ENCODE data around the gene SETD1A.

DNA sequence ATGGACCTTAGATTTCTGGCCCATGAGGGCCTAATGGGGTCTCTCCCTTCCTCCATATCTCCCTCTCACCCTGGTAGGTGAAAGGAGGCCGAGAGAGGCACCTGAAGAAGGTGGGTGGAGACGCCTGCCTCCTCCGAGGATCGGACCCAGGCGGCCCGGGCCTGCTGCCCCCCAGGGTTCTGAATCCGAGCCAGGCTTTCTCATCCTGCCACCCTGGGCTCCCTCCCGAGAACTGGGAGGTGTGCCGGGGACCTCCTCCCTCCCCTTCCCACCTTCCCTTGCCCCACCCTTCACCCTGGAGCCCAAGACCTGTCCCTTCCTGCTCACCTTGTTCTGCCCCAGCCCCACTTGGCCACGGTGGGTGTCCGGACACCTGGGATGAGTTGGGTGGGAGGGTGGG lies 29.2 kb upstream of the SETD1A start:
- TF ChIP-seq, protein P1, sequence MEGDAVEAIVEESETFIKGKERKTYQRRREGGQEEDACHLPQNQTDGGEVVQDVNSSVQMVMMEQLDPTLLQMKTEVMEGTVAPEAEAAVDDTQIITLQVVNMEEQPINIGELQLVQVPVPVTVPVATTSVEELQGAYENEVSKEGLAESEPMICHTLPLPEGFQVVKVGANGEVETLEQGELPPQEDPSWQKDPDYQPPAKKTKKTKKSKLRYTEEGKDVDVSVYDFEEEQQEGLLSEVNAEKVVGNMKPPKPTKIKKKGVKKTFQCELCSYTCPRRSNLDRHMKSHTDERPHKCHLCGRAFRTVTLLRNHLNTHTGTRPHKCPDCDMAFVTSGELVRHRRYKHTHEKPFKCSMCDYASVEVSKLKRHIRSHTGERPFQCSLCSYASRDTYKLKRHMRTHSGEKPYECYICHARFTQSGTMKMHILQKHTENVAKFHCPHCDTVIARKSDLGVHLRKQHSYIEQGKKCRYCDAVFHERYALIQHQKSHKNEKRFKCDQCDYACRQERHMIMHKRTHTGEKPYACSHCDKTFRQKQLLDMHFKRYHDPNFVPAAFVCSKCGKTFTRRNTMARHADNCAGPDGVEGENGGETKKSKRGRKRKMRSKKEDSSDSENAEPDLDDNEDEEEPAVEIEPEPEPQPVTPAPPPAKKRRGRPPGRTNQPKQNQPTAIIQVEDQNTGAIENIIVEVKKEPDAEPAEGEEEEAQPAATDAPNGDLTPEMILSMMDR (IDR thresholded peaks at IDR 0.05; ENCODE audit: low read depth, low read length): no peak
- TF ChIP-seq POLR2A (IDR thresholded peaks at IDR 0.05; ENCODE audit: extremely low read depth, insufficient read length): no peak
- TF ChIP-seq MYC (IDR thresholded peaks at IDR 0.05; ENCODE audit: low read depth, low read length): no peak

Data from NB4 (cell line).